22Rv1 (cell line): ENCODE results near the gene GLIS1.

ENCODE experiments used
- H3K27ac ChIP-seq: fragments of 450-650 bp; 2 replicates; pipeline ENCODE4 v1.5.1; 2017
- CTCF ChIP-seq: fragments of 450-650 bp; IDR thresholded peaks from 2 replicates; pipeline ENCODE4 v1.5.1; 2017; ENCODE audit warnings: mild to moderate bottlenecking
- ZFX ChIP-seq: fragments of 450-650 bp; IDR thresholded peaks from 2 replicates; pipeline ENCODE4 v1.6.1; 2017; ENCODE audit warnings: antibody characterized with exemption, borderline replicate concordance

The GLIS1 gene

DNA sequence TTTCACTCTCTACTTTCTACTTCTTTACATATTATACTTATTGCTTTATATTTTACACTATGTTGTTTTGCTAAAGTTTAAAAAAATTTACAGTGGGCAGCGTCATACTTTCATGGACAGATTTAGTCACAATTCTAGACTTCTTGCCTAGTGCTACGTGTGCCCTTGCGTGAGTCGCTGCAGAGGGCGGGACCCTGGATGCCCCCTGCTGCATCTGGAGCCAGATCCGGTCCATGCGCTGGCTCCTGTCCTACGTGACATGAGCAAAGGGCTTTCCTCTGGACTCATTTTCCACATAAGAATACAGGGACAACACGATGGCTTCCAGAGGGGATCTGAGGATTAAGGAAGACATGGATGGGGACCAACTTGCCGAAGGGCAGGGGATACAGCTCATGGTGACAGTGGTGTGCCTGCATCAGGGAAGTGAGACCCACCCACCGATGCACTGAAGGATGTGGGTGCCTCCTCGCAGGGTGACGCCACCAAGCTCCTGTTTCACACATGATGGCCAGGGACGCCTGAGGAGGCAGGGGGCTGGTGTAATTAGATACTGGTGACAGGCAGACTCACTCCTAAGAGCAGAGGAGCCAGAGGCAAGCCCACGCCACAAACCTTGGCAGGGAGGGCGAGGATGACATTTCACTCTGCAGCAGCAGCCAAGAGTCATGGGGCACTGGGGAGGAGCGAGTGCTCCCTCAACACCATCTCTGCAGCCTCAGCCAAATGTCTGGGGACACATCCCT, 193.1 kb downstream of the GLIS1 start:
- H3K27ac ChIP-seq = no peak overlapping the region
- no peak for TF ChIP-seq ZFX
- TF ChIP-seq CTCF = no peak

DNA sequence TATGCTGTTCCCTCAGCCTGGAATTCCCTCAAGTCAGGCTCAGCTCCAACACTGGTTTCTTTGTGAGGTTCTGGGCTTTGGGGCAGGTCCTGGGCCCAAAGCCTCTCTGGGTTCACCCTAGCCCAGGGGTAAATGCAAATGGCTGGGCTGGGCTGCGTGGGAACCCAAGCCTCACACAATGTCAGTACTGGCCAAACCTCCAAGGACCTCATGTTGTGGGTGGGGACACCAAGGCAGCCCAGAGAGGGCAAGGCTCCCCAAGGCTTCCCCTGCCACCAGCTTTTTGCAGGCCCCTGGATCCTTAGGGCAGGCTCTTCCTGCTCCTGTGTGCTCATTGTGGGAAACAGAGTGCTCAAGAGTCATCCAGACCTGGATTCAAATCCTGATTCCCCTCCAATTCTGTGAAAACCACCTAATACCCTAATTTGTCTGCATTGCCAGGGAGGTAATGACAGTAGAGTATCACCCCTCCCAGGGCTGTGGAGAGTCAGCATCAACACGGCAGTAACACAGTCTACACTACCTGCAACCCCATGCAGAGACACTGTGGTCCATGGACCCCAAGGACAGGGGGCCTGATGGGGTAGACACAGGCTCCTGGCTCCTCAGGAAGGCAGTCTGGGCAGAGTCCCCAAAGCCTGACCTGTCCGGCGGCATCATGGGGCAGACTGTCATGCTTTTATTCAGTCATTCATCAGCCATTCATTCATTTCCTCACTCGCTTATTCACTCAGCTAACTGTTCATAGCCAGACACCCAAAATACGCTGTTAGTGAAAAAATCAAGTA, 194.0 kb downstream of the GLIS1 start:
- no peak overlapping the region for H3K27ac ChIP-seq
- TF ChIP-seq ZFX = no peak
- TF ChIP-seq CTCF = no peak

DNA sequence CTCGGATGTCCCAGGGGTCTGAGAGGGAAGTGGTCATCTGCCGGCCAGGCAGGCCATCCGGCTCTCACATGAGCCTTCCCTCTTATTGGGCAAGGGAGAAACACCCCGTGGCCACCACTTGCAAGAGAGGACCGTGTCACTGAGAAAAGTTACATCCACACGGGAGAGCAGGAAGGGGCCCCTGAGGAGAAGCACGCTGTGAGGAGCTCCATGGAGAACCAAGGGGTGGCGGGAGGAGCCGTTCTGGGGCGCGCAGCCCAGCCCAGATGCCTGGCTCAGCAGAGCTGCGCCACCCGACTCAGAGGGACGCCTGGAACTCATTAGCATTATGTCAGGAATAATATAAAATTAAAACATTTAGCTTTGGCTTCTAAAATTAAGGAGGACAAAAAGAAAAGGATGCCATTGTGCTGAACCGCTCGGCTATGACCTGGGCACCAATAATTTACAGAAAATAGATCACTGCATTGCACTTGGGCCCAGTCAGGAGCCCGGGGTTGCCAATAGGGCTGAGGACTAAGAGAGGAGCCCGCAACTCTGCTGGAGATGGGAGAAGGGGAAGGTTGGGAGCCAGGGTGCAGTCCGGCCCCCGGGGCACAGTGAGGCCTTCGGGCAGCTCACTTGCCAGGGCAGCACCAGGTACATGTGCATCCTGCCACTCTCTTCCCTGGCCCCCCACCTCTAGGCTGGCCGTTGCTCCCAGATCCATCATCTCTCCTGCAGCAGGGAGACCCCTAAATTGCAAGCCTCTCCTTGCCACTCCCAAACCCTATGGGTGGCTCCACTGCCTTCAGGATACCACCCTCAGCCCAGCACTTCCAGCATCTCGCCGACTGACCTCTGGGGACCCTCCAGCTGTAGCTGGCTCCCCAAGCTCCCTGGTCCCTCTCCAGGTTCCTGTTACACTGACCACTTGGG, 194.9 kb downstream of the GLIS1 start:
- no peak overlapping the region for H3K27ac ChIP-seq

GRCh38 chr1:53543130-53543777, 195.7 kb downstream of the GLIS1 start:
- TF ChIP-seq ZFX (no peak), CTCF (no peak)
- H3K27ac ChIP-seq = no peak overlapping the region

More for the DNA sequence above, 194.9 kb downstream of the GLIS1 start:
- TF ChIP-seq ZFX = no peak

DNA sequence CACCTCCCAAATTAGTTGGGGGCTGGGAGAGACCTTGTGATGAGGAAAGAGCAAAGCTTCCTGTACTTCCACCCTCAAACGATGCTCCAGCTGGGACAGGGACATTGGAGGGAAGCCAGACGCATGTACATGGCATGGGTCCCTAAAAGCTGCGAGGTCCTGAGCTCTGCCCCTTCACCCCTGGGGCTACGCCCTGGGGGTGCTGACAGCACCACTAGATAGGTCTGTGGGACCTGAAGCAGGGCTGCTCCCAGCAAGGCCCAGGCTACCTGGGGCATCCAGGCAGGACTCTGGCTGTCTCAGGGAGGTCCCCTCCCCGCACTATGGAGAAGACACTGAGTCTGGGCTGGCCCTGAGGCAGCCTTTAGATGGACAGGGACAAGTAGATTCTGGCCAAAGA, 196.4 kb downstream of the GLIS1 start:
- H3K27ac ChIP-seq = no peak overlapping the region
- TF ChIP-seq CTCF (no peak), ZFX (no peak)

DNA sequence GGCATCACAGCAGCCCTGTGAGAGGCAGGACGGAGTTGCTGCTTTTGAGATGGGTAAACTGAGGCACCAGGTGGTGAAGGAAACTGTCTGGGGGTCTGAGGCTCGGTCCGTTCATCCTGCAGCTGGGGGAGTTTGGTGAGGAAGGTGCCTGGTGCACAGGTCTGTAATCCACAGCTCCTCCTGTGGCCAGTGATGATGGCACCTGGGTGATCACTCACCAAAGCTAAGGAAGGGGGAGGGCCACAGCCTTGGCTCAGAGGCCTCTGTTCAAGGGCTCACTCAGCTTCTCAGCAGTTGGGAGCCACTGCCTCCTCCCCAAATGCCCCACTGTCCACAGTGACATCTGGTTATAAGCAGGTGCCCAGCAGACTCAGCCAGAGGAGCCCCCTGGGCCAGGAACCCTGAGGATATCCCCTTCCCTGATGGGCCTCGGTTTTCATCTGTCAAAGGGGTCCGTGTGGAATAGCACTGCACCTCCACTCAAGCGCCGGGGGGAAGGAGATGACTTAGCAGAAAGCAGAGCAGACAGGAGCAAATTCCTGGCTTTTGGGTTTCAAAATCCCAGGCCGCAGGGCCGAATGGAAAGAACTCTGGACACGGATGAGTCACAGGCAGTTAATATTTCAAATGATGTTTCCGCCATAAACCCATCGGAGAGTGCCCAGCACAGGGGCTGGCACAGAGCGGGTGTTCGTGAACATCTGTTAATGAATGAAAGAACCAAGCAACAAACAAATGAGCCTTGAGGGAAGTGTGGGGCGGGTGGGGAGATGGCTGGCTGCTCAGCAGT, 197.0 kb downstream of the GLIS1 start:
- TF ChIP-seq CTCF = peak; percentile 68
- TF ChIP-seq ZFX = no peak
- no peak overlapping the region for H3K27ac ChIP-seq
